DLD1 (cell line): ENCODE data around the gene IGFL3.

Source experiments
- in situ Hi-C: cut with HindIII; loops from 2 replicates; pipeline ENCODE4 v1.10.0; 2017; ENCODE audit warnings: low sequenced_read_pairs

IGFL3 gene

GRCh38 chr19:46077815-46078167, 46.7 kb downstream of the IGFL3 start:
- in situ Hi-C loops = no loop called here

DNA sequence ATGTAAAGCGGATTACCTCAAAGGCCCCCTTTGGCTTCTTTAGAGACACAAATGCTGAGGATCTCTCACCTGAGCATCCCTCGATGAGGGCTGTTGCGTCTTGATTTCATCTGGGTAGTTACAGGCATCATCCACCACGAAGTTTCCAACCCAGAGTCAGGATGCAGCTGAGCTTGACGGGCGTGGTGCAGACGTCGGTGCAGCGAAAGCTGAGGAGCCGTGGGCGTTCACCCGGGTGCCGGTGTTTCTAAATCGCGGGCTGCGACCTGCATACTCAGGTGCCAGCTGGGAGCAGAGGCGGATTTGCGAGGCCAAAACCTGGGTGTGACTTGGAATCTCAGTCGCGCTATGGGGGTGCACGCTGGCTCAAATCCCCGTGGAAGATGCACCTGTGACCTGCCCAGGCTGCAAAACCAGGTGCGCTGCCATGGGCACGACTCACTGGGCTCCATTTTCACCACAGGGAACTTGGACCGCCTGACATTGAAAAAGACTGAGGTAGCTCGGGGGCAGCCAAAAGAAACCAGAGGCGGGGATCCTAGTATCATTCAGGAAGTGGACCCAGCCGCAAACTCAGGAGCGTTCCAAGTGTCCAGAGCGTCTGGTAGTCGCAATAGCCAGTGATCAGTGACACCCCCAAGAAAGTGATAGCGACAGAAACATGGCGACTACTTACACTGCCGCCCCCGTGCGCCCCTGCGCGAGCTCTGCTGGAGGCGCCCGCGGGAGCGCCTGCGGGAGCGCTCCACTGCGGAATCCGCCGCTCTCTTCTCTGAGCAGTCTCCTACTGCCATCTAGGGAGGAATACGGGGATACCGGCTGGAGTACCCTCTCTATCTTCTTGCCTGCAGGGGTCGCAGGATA, 47.3 kb downstream of the IGFL3 start:
- in situ Hi-C loops = no loop called here

GRCh38 chr19:46076031-46076880, 48.2 kb downstream of the IGFL3 start:
- in situ Hi-C loops = no loop called here

- in situ Hi-C loops = no loop called here
These were observed 51.1 kb downstream of the IGFL3 start for GRCh38 chr19:46073268-46073922.
